HG03159 (cell line): ENCODE results near the gene ART4.

ENCODE experiments used
- ATAC-seq: cut with Tn5 transposase; IDR thresholded peaks from one replicate; pipeline ENCODE4 v1.9.1; 2021; ENCODE audit warnings: mild to moderate bottlenecking, moderate library complexity; ENCODE audit not compliant: unreplicated experiment

ART4 gene, protein sequence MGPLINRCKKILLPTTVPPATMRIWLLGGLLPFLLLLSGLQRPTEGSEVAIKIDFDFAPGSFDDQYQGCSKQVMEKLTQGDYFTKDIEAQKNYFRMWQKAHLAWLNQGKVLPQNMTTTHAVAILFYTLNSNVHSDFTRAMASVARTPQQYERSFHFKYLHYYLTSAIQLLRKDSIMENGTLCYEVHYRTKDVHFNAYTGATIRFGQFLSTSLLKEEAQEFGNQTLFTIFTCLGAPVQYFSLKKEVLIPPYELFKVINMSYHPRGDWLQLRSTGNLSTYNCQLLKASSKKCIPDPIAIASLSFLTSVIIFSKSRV

GRCh38 chr12:14843425-14843887 is at the start of gene ART4:
ART4 (minus strand) TSS chr12:14843526; CDS start chr12:14843113, 413 bp downstream.
- ATAC-seq: no peak

DNA sequence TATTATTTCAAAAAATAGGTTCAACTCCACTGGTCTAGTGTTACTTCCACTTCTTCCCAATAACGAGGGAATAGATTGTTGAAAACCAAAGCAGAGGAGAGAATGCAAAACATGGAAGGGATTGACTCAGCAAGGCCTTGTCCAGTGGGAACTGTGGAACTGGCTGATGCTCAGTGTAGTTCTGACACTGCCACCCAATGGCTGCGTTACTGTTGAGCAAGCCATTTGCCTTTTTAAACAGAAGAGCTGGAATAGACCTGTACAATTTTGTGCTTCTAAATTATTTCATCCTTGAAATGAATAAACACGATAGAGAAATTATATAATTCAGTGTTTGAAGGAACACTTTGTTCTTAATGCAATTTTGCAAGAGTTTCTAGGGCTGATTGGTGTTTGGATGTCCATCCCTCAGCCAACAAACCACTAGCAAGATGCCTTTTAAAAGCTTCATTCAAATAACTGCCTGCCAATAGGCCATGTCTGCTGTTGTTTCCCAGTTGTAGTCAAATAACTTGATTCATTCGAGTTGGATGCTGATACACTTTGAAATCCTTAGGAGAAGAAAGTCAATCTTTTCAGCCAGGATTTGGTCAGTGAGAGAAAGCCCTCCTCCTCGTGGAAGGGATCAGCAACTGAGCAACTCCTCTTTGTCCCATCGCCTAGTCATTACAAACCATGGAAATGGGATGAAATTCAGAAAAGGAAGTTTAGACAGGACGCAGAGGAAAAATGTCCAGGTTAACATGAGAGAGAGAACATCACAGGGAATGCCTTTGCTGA is 49.6 kb upstream of the ART4 start:
- ATAC-seq: no peak

DNA sequence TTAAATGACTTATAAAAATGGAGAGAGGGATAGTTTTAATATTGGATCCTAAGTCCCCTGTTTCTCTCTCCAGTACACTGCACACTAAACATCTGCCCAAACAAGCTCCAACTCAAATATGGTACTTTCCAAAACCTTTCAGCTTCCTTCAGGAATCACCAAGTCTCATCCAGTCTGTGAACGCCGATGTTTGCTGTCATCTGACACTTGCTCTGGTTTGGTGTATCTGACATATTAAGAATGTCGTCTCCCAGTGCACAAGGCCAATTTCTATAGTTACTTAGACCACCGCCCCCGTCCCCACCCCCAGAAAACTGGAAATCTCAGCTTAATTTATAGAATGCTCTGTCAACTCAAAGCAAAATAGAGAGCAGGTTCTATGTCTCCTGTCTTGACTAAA is 47.4 kb upstream of the ART4 start:
- ATAC-seq: no peak

DNA sequence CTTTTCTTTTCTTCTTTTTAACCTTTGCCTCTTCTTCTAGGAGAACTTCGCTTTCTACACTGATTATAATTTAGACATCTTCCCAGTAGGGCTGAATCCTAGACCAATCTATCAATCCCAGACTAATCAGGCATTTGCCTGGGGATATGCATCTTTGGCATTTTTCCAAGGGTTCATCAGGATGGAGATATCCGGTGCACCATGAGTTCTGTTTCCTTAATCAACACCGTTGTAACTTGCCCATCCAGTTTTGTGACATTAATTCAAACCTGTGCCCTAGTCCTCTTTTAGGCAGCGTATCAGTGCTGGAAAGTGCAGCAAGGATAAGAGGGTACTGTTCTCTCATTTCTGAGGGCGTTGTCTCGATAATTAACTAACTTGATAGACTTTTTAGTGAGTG is 42.9 kb upstream of the ART4 start:
- ATAC-seq: no peak

DNA sequence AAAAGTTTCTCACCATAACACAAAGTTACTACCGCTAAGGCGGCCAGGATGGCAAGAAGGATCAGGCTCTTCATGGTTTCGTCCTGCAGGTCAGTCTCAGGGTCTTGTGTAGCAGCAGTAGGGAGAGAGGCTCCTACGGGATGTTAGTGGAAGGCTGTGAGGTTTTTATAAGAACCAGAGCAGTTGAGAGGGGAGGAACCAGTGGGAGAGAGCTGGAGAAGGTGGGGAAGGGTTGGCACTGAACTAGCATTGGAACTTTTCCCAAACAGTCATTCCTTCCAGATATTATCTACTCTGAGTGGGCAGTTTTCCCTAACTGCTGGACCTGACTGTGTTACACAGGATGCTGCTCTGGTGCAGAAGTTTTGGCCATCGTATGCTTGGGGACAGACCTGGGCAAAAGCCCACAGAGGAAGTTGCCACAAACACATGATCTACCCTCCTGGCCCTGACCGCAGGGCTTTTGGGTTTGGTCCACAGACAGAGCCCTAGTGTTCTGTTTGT is 42.4 kb upstream of the ART4 start, which contains the start of gene MGP:
Gene MGP (minus strand): TSS at position 137 of the 504 bp plus-strand sequence. CDS start 63 bp downstream, at position 74.
- ATAC-seq: no peak

GRCh38 chr12:14884458-14884878 is 41.1 kb upstream of the ART4 start:
- peak; percentile 98 for ATAC-seq

GRCh38 chr12:14883686-14884085 is 40.4 kb upstream of the ART4 start:
- ATAC-seq: no peak

DNA sequence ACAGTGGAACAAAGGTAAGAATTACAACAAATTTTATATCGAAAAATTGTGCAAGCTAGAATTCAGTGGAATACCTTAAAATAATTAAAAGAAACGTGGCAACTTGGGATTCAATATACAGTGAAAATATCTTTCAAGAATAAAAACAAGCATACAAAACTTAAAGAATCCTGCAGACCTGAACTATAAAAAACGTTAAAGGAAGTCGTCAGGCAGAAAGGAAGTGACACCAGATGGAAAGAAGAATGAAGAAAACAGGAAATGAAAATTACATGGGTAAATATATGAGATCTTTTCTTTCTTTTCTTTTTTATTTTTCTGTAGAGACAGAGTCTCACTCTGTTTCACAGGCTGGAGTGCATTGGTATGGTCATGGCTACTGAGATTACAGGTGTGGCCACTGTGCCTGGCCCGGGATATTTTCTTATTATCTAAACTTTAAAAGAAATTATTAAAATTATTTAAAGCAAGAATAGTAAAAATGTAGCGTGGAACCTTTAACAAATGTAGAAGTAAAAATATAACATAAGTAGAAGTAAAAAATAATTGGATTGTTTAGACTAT is 37.6 kb upstream of the ART4 start:
- no peak for ATAC-seq

- no peak for ATAC-seq
These were observed 36.1 kb upstream of the ART4 start for GRCh38 chr12:14879222-14879933.

- no peak for ATAC-seq
These were observed 35.2 kb upstream of the ART4 start for GRCh38 chr12:14878488-14878887.

- ATAC-seq: no peak
These were observed 33.5 kb upstream of the ART4 start for GRCh38 chr12:14876833-14877232.

DNA sequence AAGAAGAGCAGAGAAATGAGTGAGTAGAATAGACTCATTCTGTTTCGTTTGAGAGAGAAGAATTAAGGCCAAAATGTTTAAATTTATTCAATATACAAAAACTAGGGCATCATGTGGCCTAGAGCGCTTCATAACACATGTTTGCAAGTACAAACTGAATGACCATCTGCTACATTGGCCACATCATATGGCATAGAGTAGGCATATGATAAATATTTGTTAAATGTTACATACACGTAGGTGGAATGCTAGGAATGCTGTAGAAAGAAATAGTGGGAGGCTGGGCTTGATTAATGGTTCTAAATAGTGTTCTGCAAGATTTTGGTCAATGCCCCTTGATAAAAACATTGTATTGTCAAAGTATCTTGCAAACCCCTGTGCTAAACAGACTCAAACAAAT is 31.6 kb upstream of the ART4 start:
- ATAC-seq: no peak

DNA sequence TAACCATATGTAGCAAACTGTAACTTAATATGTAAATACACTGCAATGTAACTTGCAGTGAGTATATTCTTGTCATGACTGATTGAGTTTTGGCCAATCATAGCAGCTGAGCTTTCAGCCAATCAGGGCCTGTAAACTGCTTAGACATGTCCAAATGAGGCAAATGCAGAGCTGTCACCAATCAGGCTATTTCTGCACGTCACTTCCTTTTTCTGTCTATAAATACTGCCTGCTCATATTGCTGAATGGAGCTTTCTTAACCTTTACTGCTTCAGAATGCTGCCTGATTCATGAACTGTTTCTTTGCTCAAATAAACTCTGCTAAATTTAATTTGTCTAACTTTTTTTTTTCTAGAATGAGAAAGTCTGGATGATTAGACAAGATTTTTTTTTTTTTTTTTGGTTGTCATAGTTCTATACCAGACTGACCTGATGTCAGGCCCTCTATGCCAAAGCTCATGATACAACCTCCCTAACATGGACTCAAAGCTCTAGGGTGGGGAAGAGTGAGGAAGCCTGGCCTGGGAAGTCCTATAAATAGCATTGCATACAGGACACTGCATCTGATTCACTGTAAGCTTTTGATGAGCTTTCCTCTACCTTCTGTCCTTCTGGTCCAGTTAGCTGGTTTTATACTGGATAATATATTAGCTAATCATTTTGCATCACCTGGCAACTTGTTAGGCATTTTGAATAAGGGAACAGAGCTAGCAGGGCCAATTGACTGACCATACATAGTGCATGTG is 30.3 kb upstream of the ART4 start:
- no peak for ATAC-seq

DNA sequence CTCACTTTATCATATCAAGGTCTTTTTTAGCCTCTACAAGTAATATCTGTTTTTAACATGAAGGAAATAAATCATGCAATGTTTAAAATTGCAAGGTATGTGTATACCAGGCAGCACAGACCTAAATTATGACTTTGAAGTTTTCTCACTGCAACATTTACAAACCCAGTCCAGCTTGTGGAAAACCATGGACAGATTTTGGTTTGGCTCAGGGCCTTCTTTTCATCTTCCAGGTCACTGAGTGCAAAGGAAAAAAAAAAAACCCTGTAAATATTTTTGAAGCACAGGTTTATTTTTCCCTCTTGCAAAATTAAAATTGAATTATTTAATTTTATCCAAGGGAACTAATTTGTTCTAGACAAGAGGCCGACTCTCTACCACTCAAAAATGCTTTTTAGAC is 28.6 kb upstream of the ART4 start:
- no peak for ATAC-seq

GRCh38 chr12:14871247-14871646 is 27.9 kb upstream of the ART4 start:
- ATAC-seq: no peak

- no peak for ATAC-seq
These were observed 25.7 kb upstream of the ART4 start for GRCh38 chr12:14868916-14869506.

DNA sequence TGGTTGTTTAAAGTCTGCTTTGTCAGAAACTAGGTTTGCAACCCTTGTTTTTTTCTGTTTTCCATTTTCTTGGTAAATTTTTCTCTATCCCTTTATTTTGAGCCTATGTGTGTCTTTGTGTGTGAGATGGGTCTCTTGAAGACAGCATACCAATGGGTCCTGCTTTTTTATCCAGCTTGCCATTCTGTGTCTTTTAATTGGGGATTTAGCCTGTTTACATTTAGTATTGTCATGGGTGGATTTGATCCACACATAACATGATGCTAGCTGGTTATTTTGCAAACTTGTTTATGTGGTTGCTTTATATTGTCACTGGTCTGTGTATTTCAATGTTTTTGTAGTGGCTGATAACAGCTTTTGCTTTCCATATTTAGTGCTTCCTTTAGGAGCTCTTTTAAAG is 17.2 kb upstream of the ART4 start:
- ATAC-seq: no peak

GRCh38 chr12:14858513-14858912 is 15.2 kb upstream of the ART4 start:
- no peak for ATAC-seq

DNA sequence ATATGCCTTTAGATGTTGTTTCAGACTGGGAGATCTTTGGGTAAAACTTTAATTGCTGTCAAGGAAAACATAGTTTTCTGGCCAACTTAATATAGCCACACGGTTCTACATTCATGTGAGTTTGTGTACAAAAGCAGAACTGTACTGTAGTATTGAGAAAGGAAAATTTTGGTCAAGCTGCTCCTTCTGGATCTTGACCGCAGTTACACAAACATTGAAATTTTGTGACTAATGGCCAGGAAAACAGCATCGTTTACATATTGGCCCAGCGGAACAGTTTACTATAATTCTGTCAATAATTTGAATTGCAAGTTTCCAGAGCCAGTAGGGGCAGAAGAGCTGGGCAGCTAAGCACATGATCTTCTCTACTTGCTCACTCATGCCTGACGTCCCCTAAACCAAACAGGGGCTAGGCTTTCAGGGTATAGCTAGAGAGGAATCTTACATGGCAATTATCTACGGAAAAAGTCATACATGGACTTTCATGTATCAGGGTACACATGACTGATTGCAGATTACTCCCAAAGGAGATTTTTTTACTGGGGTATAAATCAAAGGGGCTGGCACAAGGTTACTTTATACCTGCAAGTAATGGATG is 11.4 kb upstream of the ART4 start:
- no peak for ATAC-seq
